ENCODE measurements around the gene FGF1. TPM values are rescaled to one million over a fixed set of nuclear protein-coding genes. Genes with fewer than 3 reads are reported as not detected.
A peak's percentile ranks its signal among the peaks of the same experiment; 100 is the strongest.

The FGF1 gene
- total RNA-seq, 1 donor from 2014 or later: 0.13 TPM

DNA sequence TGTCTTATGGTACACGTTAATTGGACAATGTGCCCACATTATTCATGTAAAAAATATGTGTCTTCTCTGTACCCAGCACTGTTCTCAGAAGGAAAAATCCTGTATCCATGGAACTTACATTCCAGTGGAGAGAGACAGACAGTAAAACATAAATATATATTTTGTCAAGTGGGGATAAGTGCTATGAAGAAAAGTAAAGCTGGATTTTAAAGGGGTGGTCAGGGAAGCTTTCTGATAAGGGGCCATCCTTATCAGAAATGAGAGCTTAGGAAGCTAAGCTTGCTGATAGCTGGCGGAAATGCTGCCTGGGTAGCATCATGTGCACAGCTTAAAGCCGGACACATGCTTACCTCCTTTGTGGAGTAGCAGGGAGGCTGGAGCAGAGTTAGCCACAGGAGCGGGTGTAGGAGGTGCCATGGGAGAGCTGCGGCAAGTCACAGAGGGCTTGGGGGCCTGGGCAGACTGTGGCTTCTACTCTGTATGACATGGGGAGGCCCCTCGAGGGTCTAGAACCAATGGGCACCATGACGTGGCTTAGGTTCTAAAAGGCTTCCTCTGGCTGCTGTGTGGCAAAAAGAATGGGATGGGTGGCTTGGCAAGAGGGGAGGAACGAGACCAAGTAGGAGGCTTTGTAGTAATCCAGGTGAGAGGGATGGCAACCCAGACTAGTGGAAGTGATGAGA, 141.7 kb downstream of the FGF1 start:
- no peak for DNase-seq (ENCODE audit: low read depth in 2 of 2)

DNA sequence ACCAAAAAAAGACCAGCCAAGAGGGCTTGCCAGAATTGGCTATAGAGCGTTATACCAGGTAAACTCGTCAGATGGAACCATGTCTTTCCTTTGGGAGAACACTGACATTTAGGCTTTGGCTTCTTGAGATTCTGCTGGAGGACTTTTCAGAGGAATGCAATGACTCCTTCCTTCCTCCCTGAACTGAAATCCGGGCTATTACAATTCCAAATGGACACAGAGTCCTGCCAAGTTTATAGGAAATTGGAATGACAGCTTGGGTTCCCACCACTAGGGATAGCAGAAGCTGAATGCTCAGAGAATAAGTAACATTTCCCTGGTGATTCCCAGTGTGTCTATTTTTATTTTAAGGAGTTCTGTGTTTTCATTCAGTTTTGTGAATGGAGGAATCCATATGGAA, 143.0 kb downstream of the FGF1 start:
- DNase-seq (ENCODE audit: low read depth in 2 of 2): peak; percentile 22 to 62

Other genes with a start within 250 kb of the FGF1 start
- 25.2 and 36.2 TPM in 2 replicates for gene ARHGAP26, start 84.3 kb upstream of the FGF1 start, total RNA-seq